22Rv1 (cell line): ENCODE data around the gene NPAS2.

ENCODE experiments used
- ZFX ChIP-seq: fragments of 450-650 bp; IDR thresholded peaks from 2 replicates; pipeline ENCODE4 v1.6.1; 2017; ENCODE audit warnings: antibody characterized with exemption, borderline replicate concordance
- TF ChIP-seq, protein P1 (sequence below): fragments of 450-650 bp; IDR thresholded peaks from 2 replicates; pipeline ENCODE4 v1.5.1; 2017; ENCODE audit warnings: mild to moderate bottlenecking

- TF ChIP-seq, protein P1, sequence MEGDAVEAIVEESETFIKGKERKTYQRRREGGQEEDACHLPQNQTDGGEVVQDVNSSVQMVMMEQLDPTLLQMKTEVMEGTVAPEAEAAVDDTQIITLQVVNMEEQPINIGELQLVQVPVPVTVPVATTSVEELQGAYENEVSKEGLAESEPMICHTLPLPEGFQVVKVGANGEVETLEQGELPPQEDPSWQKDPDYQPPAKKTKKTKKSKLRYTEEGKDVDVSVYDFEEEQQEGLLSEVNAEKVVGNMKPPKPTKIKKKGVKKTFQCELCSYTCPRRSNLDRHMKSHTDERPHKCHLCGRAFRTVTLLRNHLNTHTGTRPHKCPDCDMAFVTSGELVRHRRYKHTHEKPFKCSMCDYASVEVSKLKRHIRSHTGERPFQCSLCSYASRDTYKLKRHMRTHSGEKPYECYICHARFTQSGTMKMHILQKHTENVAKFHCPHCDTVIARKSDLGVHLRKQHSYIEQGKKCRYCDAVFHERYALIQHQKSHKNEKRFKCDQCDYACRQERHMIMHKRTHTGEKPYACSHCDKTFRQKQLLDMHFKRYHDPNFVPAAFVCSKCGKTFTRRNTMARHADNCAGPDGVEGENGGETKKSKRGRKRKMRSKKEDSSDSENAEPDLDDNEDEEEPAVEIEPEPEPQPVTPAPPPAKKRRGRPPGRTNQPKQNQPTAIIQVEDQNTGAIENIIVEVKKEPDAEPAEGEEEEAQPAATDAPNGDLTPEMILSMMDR = no peak
- TF ChIP-seq ZFX = no peak
Measured at GRCh38 chr2:100808582-100808981, 11.4 kb upstream of the NPAS2 start.
